ENCODE results near the gene RALGAPA2. TPM values are rescaled to one million over a fixed set of nuclear protein-coding genes. Genes with fewer than 3 reads are reported as not detected.
A peak's percentile ranks its signal among the peaks of the same experiment; 100 is the strongest.
"Not testable (repeated sequence)": the region's sequence is repeated elsewhere in the genome, so short reads cannot be mapped to it uniquely, and the experiment has no call there.

Gene RALGAPA2
- total RNA-seq, 1 donor from 2014 or later: 15.6 TPM

DNA sequence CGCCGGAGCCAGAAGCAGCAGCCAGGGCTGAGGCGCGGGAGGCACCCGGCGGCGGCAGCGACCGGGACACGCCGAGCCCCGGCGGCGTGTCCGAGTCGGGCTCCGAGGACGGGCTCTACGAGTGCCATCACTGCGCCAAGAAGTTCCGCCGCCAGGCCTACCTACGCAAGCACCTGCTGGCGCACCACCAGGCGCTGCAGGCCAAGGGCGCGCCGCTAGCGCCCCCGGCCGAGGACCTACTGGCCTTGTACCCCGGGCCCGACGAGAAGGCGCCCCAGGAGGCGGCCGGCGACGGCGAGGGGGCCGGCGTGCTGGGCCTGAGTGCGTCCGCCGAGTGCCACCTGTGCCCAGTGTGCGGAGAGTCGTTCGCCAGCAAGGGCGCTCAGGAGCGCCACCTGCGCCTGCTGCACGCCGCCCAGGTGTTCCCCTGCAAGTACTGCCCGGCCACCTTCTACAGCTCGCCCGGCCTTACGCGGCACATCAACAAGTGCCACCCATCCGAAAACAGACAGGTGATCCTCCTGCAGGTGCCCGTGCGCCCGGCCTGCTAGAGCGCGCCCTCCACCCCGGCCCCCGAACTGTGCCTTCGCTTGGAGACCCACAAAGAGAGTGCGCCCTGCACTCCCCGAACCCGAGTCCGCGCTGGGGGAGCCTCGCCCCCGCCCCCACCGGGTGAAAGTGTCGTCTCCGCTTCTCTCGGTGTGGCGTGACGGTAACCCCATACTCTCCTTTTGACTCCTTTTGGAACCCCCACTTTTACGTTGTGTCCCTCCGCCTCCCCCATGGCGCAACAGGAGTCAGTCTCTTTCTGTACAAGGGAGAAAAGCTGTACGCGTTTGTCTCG is 343.0 kb downstream of the RALGAPA2 start:
- DNase-seq (ENCODE audit: low spot score): no peak

DNA sequence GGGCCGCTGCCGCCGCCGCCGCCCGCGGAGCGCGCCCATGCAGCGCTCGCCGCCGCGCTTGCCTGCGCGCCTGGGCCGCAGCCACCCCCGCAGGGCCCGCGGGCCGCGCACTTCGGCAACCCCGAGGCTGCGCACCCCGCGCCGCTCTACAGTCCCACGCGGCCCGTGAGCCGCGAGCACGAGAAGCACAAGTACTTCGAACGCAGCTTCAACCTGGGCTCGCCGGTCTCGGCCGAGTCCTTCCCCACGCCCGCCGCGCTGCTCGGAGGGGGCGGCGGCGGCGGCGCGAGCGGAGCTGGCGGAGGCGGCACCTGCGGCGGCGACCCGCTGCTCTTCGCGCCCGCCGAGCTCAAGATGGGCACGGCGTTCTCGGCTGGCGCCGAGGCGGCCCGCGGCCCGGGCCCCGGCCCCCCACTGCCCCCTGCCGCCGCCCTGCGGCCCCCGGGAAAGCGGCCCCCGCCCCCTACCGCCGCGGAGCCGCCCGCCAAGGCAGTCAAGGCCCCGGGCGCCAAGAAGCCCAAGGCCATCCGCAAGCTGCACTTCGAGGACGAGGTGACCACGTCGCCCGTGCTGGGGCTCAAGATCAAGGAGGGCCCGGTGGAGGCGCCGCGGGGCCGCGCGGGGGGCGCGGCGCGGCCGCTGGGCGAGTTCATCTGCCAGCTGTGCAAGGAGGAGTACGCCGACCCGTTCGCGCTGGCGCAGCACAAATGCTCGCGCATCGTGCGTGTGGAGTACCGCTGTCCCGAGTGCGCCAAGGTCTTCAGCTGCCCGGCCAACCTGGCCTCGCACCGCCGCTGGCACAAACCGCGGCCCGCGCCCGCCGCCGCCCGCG is 343.8 kb downstream of the RALGAPA2 start:
- DNase-seq (ENCODE audit: low spot score): no peak

DNA sequence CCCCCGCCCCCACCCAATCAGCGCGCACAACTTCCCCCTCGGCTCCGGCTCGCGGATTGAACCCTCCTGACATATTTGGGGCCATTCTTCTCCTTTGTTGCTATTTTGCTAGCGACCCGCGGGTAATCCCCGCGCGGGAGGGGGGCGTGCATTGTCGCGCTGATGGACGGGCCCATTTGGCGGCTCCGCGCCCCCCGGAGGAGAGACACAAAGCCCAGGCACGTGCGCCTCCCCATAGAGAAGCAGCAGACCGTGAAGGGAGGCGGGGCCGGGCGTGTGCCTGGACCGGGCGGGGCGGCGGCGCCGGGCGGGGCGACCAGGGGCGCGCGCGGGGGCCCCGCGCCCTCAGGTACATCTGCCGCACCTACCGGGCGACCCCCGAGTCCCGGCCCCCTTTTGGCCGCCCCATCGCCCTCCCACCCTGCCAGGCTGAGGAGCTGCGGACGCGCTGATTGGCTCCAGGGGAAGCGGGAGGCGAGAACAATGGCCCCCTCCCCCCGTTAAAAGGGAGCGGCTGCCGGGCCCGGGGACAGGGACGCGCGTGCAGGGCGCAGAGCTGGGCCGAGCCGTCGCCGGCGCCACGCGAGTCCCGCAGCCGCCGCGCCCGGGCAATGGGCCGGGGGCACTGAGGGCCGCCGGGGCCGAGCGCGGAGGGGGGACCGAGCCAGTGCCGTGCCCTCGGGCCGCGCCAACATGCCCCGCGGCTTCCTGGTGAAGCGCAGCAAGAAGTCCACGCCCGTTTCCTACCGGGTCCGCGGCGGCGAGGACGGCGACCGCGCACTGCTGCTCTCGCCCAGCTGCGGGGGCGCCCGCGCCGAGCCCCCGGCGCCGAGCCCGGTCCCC is 344.6 kb downstream of the RALGAPA2 start, which contains the start of gene INSM1:
Gene INSM1, plus strand, starts transcription at position 530 of the 843 bp plus-strand sequence. Its CDS starts 164 bp downstream, at position 694.
- DNase-seq (ENCODE audit: low spot score): no peak

DNA sequence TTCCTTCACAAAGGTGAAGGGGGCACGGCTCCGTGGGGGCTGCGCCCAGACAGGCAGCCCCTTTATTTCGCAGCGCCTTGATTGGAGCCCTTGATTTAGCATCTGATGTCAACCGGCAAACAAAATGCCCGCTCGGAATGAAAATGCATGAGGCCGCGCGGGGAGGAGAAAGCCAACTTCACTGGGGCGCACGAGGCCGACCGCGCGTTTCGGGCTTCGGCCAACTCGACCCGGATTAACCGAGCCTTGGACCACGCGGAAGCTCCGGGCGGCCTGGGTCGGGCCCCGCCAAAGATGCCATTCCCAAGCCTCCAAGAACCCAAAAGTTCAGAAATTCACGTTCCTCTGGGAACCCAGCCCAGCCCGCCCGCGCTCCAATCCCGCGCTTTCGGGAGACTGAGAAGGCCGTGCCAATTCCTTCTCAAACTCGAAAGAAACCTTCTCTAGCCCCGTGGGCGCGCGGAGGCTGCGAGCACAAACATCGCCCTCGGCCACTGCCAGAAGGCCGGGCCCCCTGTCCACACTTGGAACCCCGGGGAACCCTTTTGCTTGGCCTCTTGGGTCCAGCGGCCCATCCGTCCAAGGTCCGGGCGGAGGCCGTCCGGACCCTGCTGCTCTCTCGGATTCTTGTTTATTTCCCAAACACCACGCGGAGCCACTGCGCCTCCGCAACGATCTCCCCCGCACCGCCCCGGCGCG is 345.4 kb downstream of the RALGAPA2 start:
- DNase-seq (ENCODE audit: low spot score): no peak

DNA sequence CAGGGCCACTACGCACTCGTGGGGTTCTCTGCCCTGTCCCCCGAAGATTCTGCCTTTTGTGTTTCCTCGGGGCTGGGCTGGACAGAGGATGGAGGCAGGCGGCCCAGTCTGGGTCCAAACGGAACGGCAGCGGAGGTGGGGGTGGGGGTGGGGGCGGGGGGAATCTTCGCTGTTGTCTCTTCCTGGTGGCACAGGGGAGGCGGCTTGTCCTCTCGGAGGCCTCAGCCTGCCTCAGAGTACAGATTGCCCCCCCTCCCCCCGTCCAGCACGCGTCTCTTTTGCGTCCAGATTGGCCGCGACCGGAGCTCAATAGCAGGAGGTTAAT is 345.9 kb downstream of the RALGAPA2 start:
- DNase-seq (ENCODE audit: low spot score): no peak

DNA sequence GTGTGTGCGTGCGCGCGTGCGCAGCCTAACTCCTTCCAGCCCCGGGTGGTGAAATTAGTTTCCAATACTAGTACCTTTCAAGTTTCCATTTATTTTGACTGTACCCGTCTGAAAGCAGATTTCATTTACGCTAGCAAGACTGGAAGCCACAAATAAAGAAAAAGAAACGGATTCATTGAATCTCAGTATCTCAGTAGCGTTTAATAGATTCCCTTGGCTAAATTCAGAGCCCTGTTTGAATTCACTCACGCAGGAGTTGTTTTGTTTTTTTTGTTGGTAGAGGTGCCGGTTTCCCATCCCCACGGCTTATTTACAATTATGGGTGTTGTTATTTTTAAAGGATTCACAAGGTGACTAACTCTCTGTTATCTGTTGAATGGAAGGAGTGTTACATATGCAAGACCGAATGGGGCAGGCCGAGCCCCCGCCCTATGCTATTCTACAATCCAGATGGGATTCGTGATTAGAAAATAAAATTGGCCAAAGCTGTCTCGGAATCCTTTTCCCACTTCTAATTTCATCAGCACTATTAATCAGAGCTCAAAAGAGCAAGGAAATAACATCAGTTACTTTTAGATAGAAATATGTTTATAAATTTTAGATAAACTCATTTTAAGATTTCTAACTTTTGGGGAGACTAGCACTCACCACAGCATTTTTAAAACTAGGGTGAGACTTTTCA is 346.8 kb downstream of the RALGAPA2 start:
- DNase-seq (ENCODE audit: low spot score): no peak

DNA sequence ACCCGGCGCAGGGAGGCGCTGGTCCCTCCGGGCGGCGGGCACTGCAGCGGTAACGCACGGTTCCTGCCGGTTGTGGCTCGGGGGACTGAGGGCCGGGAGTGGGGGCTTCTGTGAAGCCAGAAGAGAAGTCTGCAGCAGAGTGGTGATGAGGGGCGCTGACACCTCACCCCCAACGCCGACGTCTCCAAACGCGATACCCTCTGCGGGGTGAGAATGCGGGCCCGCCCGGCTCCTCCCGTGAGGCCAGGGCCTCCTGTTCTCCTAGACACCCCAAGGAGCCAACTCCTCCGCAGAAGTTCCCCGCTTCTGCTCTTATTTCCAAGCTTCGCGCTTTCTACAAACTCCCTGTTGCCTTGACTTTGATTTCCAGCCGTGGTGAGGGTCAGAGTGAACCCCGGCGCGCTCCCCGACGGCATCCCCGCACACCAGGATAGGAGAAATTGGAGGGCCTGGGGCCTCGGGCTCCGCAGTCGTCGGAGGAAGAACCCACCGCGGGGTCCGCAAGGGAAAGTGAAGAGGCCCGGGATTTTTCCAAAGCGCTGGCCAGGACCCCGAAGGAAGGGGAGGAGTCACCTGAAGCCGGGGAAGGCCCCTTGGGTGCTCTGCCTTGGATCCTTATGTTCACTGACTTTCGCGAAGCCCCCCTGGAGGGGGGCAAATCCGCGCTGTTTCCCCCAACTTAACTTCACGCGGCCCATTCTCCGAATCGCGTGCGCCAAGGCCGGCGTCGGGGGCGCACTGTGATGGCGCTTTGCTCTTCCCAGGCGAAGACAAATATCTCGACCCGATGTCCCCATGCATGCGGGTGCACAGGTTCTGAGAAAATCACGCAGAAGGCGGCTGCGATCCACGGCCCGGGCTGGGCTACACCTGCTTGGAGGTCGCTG is 347.6 kb downstream of the RALGAPA2 start:
- no peak for DNase-seq (ENCODE audit: low spot score)

DNA sequence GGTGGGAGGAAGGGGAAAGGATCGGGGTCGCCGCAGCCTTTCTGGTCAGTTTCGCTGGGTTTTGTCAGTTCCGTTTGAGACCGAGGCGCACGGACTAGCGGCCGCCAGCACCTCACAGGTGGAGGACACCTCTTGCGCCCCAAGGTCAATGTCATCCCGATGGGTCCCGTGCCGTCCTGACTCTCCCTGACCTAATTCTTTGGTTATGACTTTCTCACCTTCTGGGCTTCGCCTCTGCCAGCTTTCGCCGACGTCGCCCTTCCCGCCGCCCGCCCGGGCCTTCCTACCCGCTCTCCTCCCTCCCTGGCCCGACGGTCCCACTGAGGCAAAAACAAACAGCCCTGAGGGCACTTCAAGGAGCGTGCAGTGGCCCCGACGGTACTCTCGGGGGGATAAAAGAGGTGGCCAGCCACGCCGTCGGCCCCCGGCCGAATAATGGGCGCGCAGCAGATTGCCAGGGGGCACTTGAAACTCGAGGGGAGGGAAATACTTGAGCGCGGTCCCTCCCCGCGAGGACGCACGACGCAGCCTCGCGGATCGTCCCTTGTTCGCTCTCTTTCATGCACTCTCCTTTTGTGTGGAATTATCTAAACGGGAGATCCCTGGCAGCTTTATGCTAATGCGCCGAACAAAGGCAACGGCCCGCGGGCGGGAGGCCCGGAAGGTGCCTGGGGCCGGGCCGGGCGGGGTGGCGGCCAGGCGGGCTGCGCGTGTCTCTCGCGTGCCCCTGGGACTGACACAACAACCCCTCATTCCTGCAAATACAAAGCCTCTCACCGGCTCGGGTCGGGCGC is 348.4 kb downstream of the RALGAPA2 start:
- DNase-seq (ENCODE audit: low spot score): no peak

DNA sequence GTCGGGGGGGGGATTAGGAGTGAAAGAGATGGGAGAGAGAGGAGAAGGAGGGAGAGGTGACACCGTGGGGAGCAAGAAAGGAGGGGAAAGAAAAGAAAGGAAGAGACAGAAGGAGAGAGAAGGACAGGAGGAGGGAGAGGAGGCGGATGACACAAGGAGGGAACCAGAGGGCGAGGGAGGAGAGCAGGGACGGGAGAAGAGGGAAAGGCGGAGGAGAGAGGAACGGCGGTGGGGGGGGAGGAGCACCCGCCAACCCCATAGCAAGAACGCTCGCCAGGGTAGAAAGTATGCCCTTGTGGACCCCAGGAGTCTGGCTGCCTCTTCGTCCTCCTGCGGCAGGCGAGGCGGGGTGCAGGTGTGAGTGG is 349.0 kb downstream of the RALGAPA2 start:
- DNase-seq (ENCODE audit: low spot score): no peak

DNA sequence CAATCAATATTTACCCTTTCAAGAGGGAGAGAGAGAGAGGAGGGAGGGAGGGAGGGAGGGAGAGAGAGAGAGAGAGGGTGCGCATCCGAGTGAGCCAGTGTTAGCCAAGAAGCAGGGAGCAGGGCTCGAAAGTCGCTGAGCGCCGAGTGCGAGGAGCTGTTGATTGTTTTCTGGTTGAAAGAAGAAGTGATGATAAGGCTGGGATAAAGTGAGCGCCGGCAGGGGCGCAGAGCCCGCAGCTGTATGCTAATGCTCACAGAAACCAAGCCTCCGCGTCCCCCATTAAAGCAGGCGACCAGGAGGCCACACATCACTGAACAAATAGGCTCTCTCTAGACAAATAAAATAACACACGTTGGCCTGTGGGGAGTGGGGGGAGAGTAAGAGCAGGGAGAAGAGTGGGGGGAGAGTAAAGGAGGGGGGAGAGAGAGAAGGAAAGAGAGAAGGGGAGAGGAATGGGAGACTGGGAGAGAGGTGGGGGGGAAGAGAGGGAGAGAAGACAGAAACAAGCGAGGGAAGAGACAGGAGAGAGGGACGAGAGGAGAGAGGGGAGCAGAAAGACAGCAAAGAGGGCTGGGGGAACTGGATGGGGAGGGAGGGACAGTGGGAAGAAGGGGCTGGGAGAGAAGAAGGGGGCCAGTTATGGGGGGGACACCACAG is 349.5 kb downstream of the RALGAPA2 start:
- DNase-seq (ENCODE audit: low spot score): no peak

DNA sequence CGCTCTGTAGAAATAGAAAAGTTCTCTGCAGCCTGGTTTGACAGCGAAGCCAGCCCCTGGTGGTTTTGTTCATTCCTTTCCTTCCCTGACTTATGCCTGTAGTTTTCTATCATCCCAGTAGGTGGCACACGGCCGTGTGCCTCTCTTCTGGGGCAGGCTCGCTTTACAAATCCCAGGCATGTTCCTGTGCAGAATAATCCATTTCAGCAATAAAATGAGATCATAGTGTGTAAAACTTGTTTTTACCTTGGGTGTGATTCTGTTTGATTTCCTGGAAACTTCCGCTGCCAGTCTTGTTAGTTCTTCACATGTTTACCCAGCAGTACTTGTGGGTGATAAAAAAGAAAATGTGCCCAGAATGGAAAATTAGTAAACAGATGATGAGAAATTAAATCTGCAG is 352.0 kb downstream of the RALGAPA2 start:
- DNase-seq (ENCODE audit: low spot score): peak; percentile 72

DNA sequence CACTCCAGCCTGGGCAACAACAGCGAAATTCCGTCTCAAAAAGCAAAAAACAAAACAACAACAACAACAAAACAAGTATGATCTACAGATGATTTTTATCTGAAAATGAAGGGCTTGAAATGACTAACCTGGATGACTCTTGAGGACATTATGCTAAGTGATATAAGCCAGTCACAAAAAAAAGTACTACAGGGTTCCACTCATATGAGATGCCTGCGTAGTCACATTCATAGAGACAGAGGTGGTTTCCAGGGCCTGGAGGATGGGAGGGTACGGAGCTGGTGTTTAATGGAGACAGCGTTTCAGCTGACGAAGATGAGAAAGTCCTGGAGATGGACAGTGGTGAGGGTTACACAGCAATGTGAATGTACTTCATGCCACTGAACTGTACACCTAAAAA is 352.8 kb downstream of the RALGAPA2 start:
- no peak for DNase-seq (ENCODE audit: low spot score)

DNA sequence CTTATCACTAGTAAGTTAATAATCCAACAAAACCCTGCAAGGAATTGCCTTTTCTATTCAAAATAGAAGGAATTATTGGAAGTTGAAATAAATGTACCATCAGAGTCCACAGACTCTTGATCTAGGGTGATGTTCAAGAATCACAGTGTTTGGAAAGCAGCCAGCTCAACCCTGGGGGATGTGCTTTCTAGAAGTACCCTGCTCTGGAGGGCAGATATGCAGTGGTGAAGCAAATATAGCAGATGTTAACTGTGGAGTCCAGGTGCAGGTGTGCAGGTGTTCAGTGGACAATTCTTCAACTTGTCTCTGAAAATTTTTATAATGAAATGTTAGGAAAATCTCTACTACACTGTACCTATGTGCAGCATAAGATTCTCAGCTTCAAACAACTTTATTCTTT is 353.6 kb downstream of the RALGAPA2 start:
- DNase-seq (ENCODE audit: low spot score): no peak

DNA sequence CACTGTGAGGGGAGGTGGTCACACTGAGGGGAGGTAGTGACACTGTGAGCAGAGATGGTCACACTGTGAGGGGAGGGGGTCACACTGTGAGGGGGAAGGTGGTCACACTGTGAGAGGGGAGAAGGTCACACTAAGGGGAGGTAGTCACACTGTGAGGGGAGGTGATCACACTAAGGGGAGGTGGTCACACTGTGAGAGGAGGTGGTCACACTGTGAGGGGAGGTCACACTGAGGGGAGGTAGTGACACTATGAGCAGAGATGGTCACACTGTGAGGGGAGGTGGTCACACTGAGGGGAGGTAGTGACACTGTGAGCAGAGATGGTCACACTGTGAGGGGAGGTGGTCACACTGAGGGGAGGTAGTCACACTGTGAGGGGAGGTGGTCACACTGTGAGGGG is 356.9 kb downstream of the RALGAPA2 start:
- not testable (repeated sequence) for DNase-seq (ENCODE audit: low spot score)

DNA sequence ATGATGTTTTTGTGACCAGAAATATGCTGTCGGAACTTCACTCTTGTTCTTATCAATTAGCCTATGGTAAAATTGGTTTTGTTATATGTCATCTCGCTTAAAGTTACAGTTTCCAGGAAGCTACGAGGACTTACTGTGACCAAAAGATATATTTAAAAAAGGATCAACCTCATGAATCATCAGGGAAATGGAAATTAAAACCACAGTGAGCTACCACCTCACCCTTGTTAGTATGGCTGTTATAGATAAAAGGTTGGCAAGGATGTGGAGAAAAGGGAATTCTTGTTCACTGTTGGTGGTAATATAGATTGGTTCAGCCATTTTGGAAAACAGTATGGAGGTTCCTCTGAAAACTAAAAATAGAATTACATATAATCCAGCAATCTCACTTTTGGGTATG is 358.9 kb downstream of the RALGAPA2 start:
- DNase-seq (ENCODE audit: low spot score): no peak

DNA sequence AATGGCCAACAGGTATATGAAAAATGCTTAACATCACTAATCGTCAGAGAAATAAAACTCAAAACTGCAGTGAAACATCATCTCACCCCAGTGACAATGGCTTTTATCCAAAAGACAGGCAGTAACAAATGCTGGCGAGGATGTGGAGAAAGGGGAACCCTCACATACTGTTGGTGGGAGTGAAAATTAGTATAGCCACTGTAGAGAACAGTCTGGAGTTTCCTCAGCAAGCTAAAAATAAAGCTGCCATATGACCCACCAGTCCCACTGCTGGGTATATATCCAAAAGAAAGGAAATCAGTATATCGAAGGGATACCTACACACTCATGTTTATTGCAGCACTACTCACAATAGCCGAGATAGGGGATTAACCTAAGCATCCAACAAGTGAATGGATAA is 368.0 kb downstream of the RALGAPA2 start:
- no peak for DNase-seq (ENCODE audit: low spot score)

DNA sequence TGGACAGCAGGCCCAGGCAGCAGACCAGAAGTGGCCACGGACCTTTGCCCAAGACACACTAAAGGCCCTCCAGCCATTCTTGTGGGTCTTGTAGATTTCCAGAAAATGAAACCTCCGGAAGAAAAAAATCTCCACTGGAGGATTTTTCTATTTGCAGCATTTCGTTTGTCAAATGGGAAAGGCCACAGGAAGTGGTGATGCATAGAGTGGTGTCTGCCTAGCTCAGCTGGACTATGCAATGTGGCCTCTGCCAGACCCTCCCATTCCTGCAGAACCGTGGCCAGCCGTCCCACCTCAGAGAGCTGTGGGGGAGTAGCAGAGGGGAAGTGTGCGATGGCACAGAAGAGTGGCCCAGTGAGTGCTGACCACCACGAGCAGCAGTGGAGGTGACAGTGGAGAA is 368.5 kb downstream of the RALGAPA2 start:
- no peak for DNase-seq (ENCODE audit: low spot score)

All from umbilical cord (tissue), 2 donors.